NCI-H1694 (cell line): ENCODE measurements around the gene THAP8.

Experiments
- DNase-seq: peaks from one replicate; lab custom pipeline; 2025; lab: John Stamatoyannopoulos, UW

Gene THAP8

GRCh38 chr19:35993923-35994598 lies 60.0 kb downstream of the THAP8 start:
- no peak for DNase-seq

- no peak for DNase-seq
Measured at GRCh38 chr19:35992907-35993765, 60.9 kb downstream of the THAP8 start.

GRCh38 chr19:35991731-35992450 lies 62.2 kb downstream of the THAP8 start:
- DNase-seq, result no peak

GRCh38 chr19:35990771-35991730 lies 63.0 kb downstream of the THAP8 start:
- no peak for DNase-seq

- DNase-seq, result no peak
Measured at GRCh38 chr19:35990156-35990555, 63.9 kb downstream of the THAP8 start.

- DNase-seq, result no peak
Measured at GRCh38 chr19:35988824-35989223, 65.3 kb downstream of the THAP8 start.

GRCh38 chr19:35987571-35987896 lies 66.6 kb downstream of the THAP8 start:
- no peak for DNase-seq

- DNase-seq, result peak; percentile 67
Measured at GRCh38 chr19:35986664-35987570, 67.2 kb downstream of the THAP8 start.

GRCh38 chr19:35986111-35986510 lies 68.0 kb downstream of the THAP8 start:
- no peak for DNase-seq
